GM18502 (cell line): Measurements from ENCODE around the gene CAMK2D.

Source experiments
- ATAC-seq: cut with Tn5 transposase; IDR thresholded peaks from one replicate; pipeline ENCODE4 v1.9.1; 2021; ENCODE audit warnings: mild to moderate bottlenecking; ENCODE audit not compliant: unreplicated experiment, poor library complexity

CAMK2D gene

GRCh38 chr4:113455061-113455460 lies 306.5 kb downstream of the CAMK2D start:
- ATAC-seq, result no peak

- no peak for ATAC-seq
Observed at GRCh38 chr4:113452868-113453620, 308.5 kb downstream of the CAMK2D start.

- ATAC-seq, result no peak
Observed at GRCh38 chr4:113452152-113452551, 309.4 kb downstream of the CAMK2D start.

GRCh38 chr4:113450295-113451080 lies 311.1 kb downstream of the CAMK2D start:
- no peak for ATAC-seq

GRCh38 chr4:113449410-113449974 lies 312.0 kb downstream of the CAMK2D start:
- no peak for ATAC-seq

GRCh38 chr4:113447769-113448168 lies 313.8 kb downstream of the CAMK2D start:
- ATAC-seq, result peak; percentile 84

- no peak for ATAC-seq
Observed at GRCh38 chr4:113447061-113447460, 314.5 kb downstream of the CAMK2D start.

- ATAC-seq, result no peak
Observed at GRCh38 chr4:113446019-113446418, 315.5 kb downstream of the CAMK2D start.

GRCh38 chr4:113445286-113445685 lies 316.3 kb downstream of the CAMK2D start:
- ATAC-seq, result no peak

GRCh38 chr4:113444386-113444785 lies 317.2 kb downstream of the CAMK2D start:
- no peak for ATAC-seq

- no peak for ATAC-seq
Observed at GRCh38 chr4:113442826-113443225, 318.7 kb downstream of the CAMK2D start.

- no peak for ATAC-seq
Observed at GRCh38 chr4:113440371-113440770, 321.2 kb downstream of the CAMK2D start.

GRCh38 chr4:113438596-113438995 lies 322.9 kb downstream of the CAMK2D start:
- no peak for ATAC-seq

- ATAC-seq, result no peak
Observed at GRCh38 chr4:113437129-113437528, 324.4 kb downstream of the CAMK2D start.

- no peak for ATAC-seq
Observed at GRCh38 chr4:113436360-113436759, 325.2 kb downstream of the CAMK2D start.

GRCh38 chr4:113435893-113436292 lies 325.6 kb downstream of the CAMK2D start:
- ATAC-seq, result no peak

GRCh38 chr4:113434247-113434587 lies 327.3 kb downstream of the CAMK2D start:
- ATAC-seq, result no peak

GRCh38 chr4:113433536-113434246 lies 327.8 kb downstream of the CAMK2D start:
- ATAC-seq, result no peak

- no peak for ATAC-seq
Observed at GRCh38 chr4:113433116-113433515, 328.4 kb downstream of the CAMK2D start.

- ATAC-seq, result no peak
Observed at GRCh38 chr4:113423631-113424030, 337.9 kb downstream of the CAMK2D start.

- no peak for ATAC-seq
Observed at GRCh38 chr4:113420938-113421337, 340.6 kb downstream of the CAMK2D start.
